CD14-positive monocyte (primary cell): ENCODE results near the gene EGFR. TPM values are rescaled to one million over a fixed set of nuclear protein-coding genes. Genes with fewer than 3 reads are reported as not detected.

Experiments
- DNase-seq, 3 donors: peaks; one replicate each; pipeline ENCODE4 v3.0.0-alpha.2; 2011 to 2022
- H2AFZ ChIP-seq: 2 replicates; pipeline ENCODE4 v1.6.0; 2012; ENCODE audit warnings: mild to moderate bottlenecking, low read depth, low read length, inconsistent platforms; ENCODE audit not compliant: insufficient read depth, poor library complexity, severe bottlenecking
- H3K27ac ChIP-seq, 2 donors: 1 replicate in 1 of 2; 2 replicates in 1 of 2; pipeline ENCODE4 v1.5.1; 2012 to 2013; ENCODE audit warnings: low read length in 2 of 2, control low read depth in 1 of 2, inconsistent platforms in 1 of 2, low read depth in 1 of 2, mild to moderate bottlenecking in 1 of 2
- H3K27me3 ChIP-seq, 2 donors: one replicate each; pipeline versions ENCODE4 v1.6.0 to v1.6.1; 2011 to 2013; ENCODE audit warnings: low read length in 2 of 2; ENCODE audit not compliant: control insufficient read depth in 2 of 2, insufficient read depth in 2 of 2
- H3K36me3 ChIP-seq, 2 donors: replicated peaks in 1 of 2; 1 replicate in 1 of 2; 2 replicates in 1 of 2; pipeline versions ENCODE4 v1.5.1 to v1.6.1; 2012 to 2013; ENCODE audit warnings: low read length in 2 of 2, control low read depth in 1 of 2, inconsistent platforms in 1 of 2, mild to moderate bottlenecking in 1 of 2; ENCODE audit not compliant: insufficient read depth in 2 of 2, control insufficient read depth in 1 of 2
- H3K4me1 ChIP-seq, 2 donors: 1 replicate in 1 of 2; 2 replicates in 1 of 2; pipeline versions ENCODE4 v1.5.1 to v1.6.1; 2012 to 2013; ENCODE audit warnings: low read length in 2 of 2, control low read depth in 1 of 2, inconsistent platforms in 1 of 2, mild to moderate bottlenecking in 1 of 2, moderate library complexity in 1 of 2; ENCODE audit not compliant: insufficient read depth in 2 of 2, control insufficient read depth in 1 of 2
- H3K4me2 ChIP-seq: replicated peaks from 2 replicates; pipeline ENCODE3; 2012; ENCODE audit warnings: low read length, moderate library complexity, mild to moderate bottlenecking; ENCODE audit not compliant: poor library complexity, severe bottlenecking; ENCODE audit errors: extremely low read depth
- H3K4me3 ChIP-seq, 3 experiments: fragments of 200-600 bp in 1 of 3; sonication (generic) in 1 of 3; replicated peaks in 1 of 3; 1 replicate in 2 of 3; 2 replicates in 1 of 3; pipeline ENCODE4 v1.5.1; 2011 to 2013; ENCODE audit warnings: low read length in 3 of 3, mild to moderate bottlenecking in 3 of 3, control low read depth in 2 of 3, low read depth in 2 of 3, inconsistent platforms in 1 of 3, moderate library complexity in 1 of 3
- H3K79me2 ChIP-seq: 2 replicates; pipeline ENCODE4 v1.6.0; 2012; ENCODE audit warnings: mild to moderate bottlenecking, control low read depth, inconsistent platforms, low read length, moderate library complexity; ENCODE audit not compliant: insufficient read depth
- H3K9ac ChIP-seq: 2 replicates; pipeline ENCODE4 v1.6.0; 2017; ENCODE audit warnings: low read length, mild to moderate bottlenecking; ENCODE audit not compliant: insufficient read depth, poor library complexity, severe bottlenecking
- H3K9me3 ChIP-seq, 2 donors: replicated peaks in 1 of 2; 1 replicate in 1 of 2; 2 replicates in 1 of 2; pipeline versions ENCODE4 v1.5.1 to v1.6.1; 2012 to 2013; ENCODE audit warnings: low read length in 2 of 2, control low read depth in 1 of 2; ENCODE audit not compliant: control insufficient read depth in 1 of 2, insufficient read depth in 1 of 2
- H4K20me1 ChIP-seq: 2 replicates; pipeline ENCODE4 v1.6.0; 2012; ENCODE audit warnings: mild to moderate bottlenecking, low read length, control low read depth, moderate library complexity; ENCODE audit not compliant: insufficient read depth
- H3K27ac Mint-ChIP-seq, 7 donors: one replicate each; pipeline ENCODE4 v1.8.0; 2020; ENCODE audit warnings: mild to moderate bottlenecking in 7 of 7, mixed read lengths in 7 of 7, moderate library complexity in 6 of 7, inconsistent platforms in 2 of 7
- H3K27me3 Mint-ChIP-seq, 3 donors: one replicate each; pipeline ENCODE4 v1.8.0; 2021 to 2022; ENCODE audit warnings: low read depth in 3 of 3, mild to moderate bottlenecking in 3 of 3, mixed read lengths in 3 of 3, moderate library complexity in 3 of 3, inconsistent platforms in 1 of 3
- H3K36me3 Mint-ChIP-seq, 2 donors: one replicate each; pipeline ENCODE4 v1.8.0; 2020; ENCODE audit warnings: mixed read lengths in 2 of 2, inconsistent platforms in 1 of 2, mild to moderate bottlenecking in 1 of 2
- H3K4me1 Mint-ChIP-seq: one replicate; pipeline ENCODE4 v1.8.0; 2020; ENCODE audit warnings: mild to moderate bottlenecking, mixed read lengths
- H3K4me3 Mint-ChIP-seq, 2 donors: one replicate each; pipeline ENCODE4 v1.8.0; 2020; ENCODE audit warnings: mild to moderate bottlenecking in 2 of 2, mixed read lengths in 2 of 2, moderate library complexity in 1 of 2
- H3K9me3 Mint-ChIP-seq, 7 donors: one replicate each; pipeline ENCODE4 v1.8.0; 2020 to 2022; ENCODE audit warnings: mixed read lengths in 7 of 7, mild to moderate bottlenecking in 6 of 7, moderate library complexity in 6 of 7, inconsistent platforms in 2 of 7
- CTCF ChIP-seq: fragments of 200-600 bp; IDR thresholded peaks from one replicate; pipeline ENCODE4 v1.8.0; 2022; ENCODE audit warnings: antibody characterized with exemption, mild to moderate bottlenecking
- whole genome bisulfite sequencing: methylation state at CpG from one replicate; pipeline ENCODE4 v1.1.5; 2013; ENCODE audit warnings: missing lambda C conversion rate; ENCODE audit not compliant: insufficient coverage; 5-methylcytosine and 5-hydroxymethylcytosine counted together
- intact Hi-C, 2 donors: fragments of 100-400 bp; cut with micrococcal nuclease; formaldehyde crosslinking; loops; one replicate each; pipeline versions ENCODE4 v1.15.0 to v1.15.1; 2023
- polyA plus RNA-seq, 3 donors: library from polyadenylated mRNA; depleted of rRNA in 1 of 3; unstranded in 2 of 3; stranded (reverse) in 1 of 3; fragments of 300-500 nt in 2 of 3; fragments of >200 nt in 1 of 3; fragmentation: Illumina TruSeq in 2 of 3; gene quantifications; 1 replicate in 2 of 3; 2 replicates in 1 of 3; pipeline ENCODE4 v1.2.3, GENCODE V29; 2012 to 2021

EGFR gene
- polyA plus RNA-seq, 3 donors: not detected

- Histone ChIP-seq H3K4me1 (no peaks in the 10 kb centered on the region), H3K79me2 (no peaks in the 10 kb centered on the region), H3K27me3 (peaks cover 5 to 20% of the 10 kb centered on the region in 2 donors), H3K9me3 (peaks cover 2 to 3% of the 10 kb centered on the region in 2 donors), H2AFZ (no peak overlapping the region), H3K27ac (no peak overlapping the region), H3K4me3 (no peak overlapping the region), H3K4me2 (no peak overlapping the region), H3K9ac (no peak overlapping the region), H3K36me3 (no peaks in the 10 kb centered on the region), H4K20me1 (no peaks in the 10 kb centered on the region)
- 100% methylated on average over 1 of the region's 2 CpGs for WGBS
- no peak for TF ChIP-seq CTCF
- intact Hi-C loops: no loop called here
- no peak for DNase-seq
- no peaks in the 10 kb centered on the region for H3K36me3 Mint-ChIP-seq
- peaks cover 15 to 26% (median 23%) of the 10 kb centered on the region in 3 donors for H3K27me3 Mint-ChIP-seq
- H3K4me3 Mint-ChIP-seq: no peak overlapping the region
- H3K27ac Mint-ChIP-seq: no peak overlapping the region
- H3K9me3 Mint-ChIP-seq: peaks cover 0 to 21% (median 8%) of the 10 kb centered on the region in 7 donors
- H3K4me1 Mint-ChIP-seq: no peaks in the 10 kb centered on the region
These were observed 6.0 kb downstream of the EGFR start for GRCh38 chr7:55024776-55025175.

GRCh38 chr7:55026086-55026790 is 7.4 kb downstream of the EGFR start:
- H3K36me3 ChIP-seq: no peaks in the 10 kb centered on the region
- H3K9me3 ChIP-seq: no peaks in the 10 kb centered on the region
- no peak overlapping the region for H3K9ac ChIP-seq
- no peak overlapping the region for H3K4me2 ChIP-seq
- no peaks in the 10 kb centered on the region for H3K79me2 ChIP-seq
- H3K4me1 ChIP-seq: no peaks in the 10 kb centered on the region
- no peak overlapping the region for H3K4me3 Mint-ChIP-seq
- H3K36me3 Mint-ChIP-seq: no peaks in the 10 kb centered on the region
- no peaks in the 10 kb centered on the region for H4K20me1 ChIP-seq
- H3K9me3 Mint-ChIP-seq: peaks cover 0 to 8% (median 3%) of the 10 kb centered on the region in 7 donors
- H3K4me1 Mint-ChIP-seq: no peaks in the 10 kb centered on the region
- H3K27me3 Mint-ChIP-seq: peaks cover under 1 to 17% (median 8%) of the 10 kb centered on the region in 3 donors
- H3K4me3 ChIP-seq: no peak overlapping the region
- no peak for DNase-seq
- WGBS: 84% methylated on average over 8 of the region's 11 CpGs
- no peak overlapping the region for H3K27ac Mint-ChIP-seq
- no peak overlapping the region for H3K27ac ChIP-seq
- H3K27me3 ChIP-seq: peaks cover 0 to 5% of the 10 kb centered on the region in 2 donors
- intact Hi-C loops: no loop called here
- H2AFZ ChIP-seq: no peak overlapping the region
- no peak for TF ChIP-seq CTCF
